ENCODE measurements around the gene ZFP2.

GRCh38 chr5:178851951-178852350, 43.8 kb upstream of the ZFP2 start:
- TF ChIP-seq KAT7 (CRISPR knock-in tag; IDR thresholded peaks at IDR 0.05; ENCODE audit: borderline replicate concordance) = no peak
- TF ChIP-seq PRDM10 (CRISPR knock-in tag; IDR thresholded peaks at IDR 0.05; ENCODE audit: low read depth) = no peak
- TF ChIP-seq, protein P1, sequence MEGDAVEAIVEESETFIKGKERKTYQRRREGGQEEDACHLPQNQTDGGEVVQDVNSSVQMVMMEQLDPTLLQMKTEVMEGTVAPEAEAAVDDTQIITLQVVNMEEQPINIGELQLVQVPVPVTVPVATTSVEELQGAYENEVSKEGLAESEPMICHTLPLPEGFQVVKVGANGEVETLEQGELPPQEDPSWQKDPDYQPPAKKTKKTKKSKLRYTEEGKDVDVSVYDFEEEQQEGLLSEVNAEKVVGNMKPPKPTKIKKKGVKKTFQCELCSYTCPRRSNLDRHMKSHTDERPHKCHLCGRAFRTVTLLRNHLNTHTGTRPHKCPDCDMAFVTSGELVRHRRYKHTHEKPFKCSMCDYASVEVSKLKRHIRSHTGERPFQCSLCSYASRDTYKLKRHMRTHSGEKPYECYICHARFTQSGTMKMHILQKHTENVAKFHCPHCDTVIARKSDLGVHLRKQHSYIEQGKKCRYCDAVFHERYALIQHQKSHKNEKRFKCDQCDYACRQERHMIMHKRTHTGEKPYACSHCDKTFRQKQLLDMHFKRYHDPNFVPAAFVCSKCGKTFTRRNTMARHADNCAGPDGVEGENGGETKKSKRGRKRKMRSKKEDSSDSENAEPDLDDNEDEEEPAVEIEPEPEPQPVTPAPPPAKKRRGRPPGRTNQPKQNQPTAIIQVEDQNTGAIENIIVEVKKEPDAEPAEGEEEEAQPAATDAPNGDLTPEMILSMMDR (CRISPR knock-in tag; IDR thresholded peaks at IDR 0.05) = no peak
- no peak for TF ChIP-seq PHF20 (CRISPR knock-in tag; IDR thresholded peaks at IDR 0.05)
- no peak for TF ChIP-seq ZFP36 (IDR thresholded peaks at IDR 0.05; ENCODE audit: borderline replicate concordance, low read depth, low read length, partially characterized antibody)
- no peak for TF ChIP-seq FOXO1 (CRISPR knock-in tag; IDR thresholded peaks at IDR 0.05)
- no peak for TF ChIP-seq HINFP (CRISPR knock-in tag; IDR thresholded peaks at IDR 0.05; ENCODE audit: low read depth)
- no peak for TF ChIP-seq REST (IDR thresholded peaks at IDR 0.05; ENCODE audit: borderline replicate concordance in 1 of 2, low read depth in 1 of 2, low read length in 2 of 2)
